NCI-H187 (cell line): ENCODE data around the gene PSTPIP1.

Source experiments
- DNase-seq, 2 experiments: peaks; one replicate each; lab custom pipeline; 2025; lab: John Stamatoyannopoulos, UW

Gene PSTPIP1

DNA sequence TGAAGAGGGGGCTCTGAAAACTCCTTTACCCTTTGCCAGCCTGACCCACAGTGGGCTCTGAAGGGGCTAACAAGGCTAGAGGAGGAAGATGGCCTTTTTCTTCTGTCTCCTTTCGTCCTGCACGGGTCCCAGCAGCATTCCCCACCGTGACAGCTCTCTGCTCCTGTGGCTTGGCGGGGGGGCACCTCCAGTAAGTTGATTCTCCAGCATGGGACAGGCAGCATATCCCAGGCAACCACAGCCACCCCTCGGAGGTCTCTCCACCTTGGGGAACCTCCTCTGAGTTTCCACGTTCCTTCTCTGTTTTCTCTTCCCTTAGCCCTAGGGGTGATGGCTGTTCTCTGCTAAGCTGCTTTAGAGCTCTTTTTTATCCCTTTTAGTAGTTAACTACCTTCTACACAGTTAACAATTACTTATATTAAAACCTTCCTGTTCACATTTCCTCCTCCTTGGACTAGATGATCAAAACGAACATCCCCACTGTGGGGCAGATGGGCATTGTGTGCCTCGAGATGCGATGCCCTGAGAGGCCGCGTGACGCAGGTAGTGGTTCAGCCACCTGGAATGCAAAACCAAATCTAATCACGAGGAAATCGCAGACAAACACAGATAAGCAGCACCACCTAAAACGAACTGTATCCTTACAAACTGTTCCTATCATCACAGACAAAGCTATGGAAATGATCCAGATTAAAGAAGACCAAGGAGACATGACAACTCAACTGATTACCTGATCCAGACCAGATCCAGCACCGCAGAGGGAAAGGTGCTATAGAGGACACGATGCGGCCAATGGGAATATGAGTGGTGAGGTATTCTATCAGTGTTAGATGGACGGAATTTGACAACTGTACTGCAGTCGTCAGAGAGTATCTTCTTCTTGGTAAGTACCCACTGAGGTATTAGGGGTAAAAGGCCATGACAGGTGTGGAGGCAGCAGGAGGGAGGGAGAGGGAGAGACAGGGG is 48.3 kb downstream of the PSTPIP1 start:
- DNase-seq = no peak

DNA sequence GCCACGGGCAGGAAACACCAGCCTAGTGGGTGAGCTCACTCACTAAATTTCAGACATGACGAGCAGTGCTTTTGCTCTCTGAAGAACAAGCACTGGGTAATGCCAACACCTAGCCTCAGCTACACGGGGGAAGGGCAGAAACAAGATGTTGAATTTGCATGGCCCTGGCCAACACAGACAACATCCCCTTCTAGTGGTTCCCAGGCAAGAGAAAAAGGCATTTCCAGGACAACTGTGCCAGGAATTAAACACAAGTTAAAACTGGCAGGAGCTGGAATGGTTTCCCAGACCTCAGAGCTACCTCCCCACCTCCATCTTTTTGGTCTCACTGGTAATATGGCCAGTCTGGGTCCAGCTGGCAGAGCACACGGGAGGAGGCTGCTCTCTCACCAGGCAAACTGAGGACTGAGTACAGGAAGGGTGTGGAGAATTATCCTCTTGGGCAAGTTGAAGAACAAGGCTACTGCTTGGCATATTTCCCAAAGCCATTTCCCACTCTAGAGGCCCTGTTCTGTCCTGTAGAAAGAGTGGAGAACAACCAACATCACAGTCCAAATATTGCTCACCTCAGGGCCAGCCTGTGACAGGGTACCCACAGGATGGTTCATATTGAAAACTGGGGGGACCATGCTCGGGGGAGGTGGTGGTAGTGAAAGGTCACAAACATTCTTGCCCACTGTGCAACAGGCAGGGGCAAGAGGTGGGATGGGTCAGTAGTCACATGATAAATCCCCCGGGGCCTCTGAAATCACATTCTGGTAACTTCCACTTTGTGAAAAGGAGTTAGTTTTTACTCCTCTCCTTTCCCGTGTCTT is 49.5 kb downstream of the PSTPIP1 start:
- DNase-seq = no peak

GRCh38 chr15:77045985-77046384 is 51.1 kb downstream of the PSTPIP1 start:
- no peak for DNase-seq

GRCh38 chr15:77046704-77047412 is 51.9 kb downstream of the PSTPIP1 start:
- no peak for DNase-seq

GRCh38 chr15:77048135-77048876 is 53.4 kb downstream of the PSTPIP1 start:
- no peak for DNase-seq

DNA sequence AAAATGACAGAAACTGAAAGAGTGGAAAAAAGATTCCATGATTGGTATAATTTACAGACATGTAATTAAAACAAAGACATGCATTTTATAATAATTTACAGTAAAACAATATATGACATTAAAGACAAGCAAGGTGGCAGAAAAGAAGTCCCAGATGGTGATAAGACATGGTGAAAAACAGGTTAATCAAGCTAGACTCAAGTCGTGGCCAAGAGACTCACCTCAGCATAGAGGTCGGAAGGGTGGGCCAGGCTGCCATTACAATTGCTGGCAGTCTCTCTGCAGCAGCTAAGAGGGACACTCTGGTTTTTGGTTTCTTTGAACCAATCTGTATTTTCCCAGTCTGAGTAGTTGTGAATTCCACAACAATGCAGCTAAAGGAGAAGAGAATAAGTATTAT is 57.6 kb downstream of the PSTPIP1 start:
- no peak for DNase-seq

DNA sequence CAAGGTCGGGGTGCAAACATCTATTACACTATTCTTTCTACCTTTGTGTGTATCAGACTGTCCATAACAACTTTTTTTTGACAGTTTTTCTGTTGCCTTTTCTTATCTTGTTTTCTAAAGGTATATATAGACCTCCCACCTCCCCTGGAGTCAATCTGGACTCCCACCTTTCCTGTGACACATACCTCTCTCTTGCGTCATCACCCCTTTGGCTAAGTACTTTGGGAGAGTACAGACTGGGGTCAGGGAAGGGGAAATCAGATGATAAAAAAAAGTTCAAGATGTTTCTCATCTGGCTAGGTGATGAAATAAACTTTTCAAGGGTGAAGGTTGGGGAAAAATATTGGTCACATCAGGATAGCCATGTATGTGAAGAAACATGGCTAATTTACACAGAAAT is 58.8 kb downstream of the PSTPIP1 start:
- DNase-seq = no peak

- no peak for DNase-seq
Observed at GRCh38 chr15:77057072-77057471, 62.1 kb downstream of the PSTPIP1 start.

GRCh38 chr15:77057685-77058084 is 62.8 kb downstream of the PSTPIP1 start:
- DNase-seq = no peak

- no peak for DNase-seq
Observed at GRCh38 chr15:77058468-77058867, 63.5 kb downstream of the PSTPIP1 start.

DNA sequence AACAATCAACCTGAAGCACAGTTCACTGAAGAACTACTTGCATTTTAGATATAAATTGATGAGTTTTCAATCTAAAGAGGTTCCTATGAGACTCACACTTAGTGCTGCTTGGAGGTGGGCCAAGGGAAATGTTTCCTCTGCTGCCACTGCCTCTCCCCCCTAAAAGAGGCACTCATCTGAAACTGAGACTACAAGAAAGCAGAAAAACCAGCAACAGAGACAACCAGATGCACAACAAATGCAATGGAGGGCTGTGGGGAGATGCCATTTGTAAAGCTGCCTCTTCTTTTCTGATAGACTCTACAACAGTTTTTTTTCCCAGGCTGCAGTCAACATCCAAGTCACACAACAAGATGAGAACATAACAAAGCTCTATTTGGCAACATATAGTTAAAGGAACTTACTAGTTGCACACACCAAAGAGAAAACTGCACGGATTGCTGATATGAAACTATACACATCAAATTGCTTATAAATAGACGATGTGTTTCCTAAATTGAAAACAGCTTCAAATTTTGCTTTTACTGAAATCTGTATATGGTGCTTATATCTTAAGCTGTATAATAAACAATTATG is 64.9 kb downstream of the PSTPIP1 start:
- DNase-seq = no peak

DNA sequence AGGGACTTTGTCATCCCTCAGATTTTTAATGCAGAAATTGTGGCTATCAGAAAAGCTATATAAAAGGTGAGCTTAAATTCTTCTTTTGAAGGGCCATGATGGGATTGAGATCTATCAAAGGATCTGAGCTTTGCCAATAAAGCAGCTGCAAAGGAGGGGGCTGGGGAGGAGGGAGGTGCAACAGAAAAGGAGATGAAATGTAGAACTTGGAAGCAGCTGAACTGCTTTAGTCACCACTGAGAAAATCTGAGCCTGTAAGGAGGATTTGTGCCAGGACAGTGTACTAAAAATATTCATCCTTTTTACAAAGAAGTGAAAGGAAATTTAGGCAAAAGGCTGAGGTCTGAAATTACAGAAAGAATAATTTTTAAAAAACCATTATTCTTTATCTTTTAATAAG is 65.6 kb downstream of the PSTPIP1 start:
- DNase-seq = no peak

DNA sequence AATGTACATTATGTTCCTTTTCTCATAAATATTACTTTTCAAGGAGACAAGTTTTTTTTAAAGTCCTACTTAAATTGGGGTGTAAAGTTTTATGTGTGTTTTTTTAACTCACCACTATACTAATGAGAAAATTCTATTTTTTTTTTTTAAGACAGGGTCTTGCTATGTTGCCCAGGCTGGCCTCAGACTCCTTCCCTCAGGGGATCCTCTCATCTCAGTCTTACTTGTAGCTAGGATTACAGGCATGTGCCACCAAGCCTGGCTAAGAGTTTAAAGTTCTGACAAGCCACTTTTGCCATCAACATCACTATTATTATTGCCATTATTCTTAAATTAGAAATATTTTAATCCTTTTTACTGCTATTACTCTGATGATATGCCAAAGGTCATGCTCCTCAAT is 68.3 kb downstream of the PSTPIP1 start:
- DNase-seq = no peak

GRCh38 chr15:77064063-77064462 is 69.1 kb downstream of the PSTPIP1 start:
- DNase-seq = no peak

DNA sequence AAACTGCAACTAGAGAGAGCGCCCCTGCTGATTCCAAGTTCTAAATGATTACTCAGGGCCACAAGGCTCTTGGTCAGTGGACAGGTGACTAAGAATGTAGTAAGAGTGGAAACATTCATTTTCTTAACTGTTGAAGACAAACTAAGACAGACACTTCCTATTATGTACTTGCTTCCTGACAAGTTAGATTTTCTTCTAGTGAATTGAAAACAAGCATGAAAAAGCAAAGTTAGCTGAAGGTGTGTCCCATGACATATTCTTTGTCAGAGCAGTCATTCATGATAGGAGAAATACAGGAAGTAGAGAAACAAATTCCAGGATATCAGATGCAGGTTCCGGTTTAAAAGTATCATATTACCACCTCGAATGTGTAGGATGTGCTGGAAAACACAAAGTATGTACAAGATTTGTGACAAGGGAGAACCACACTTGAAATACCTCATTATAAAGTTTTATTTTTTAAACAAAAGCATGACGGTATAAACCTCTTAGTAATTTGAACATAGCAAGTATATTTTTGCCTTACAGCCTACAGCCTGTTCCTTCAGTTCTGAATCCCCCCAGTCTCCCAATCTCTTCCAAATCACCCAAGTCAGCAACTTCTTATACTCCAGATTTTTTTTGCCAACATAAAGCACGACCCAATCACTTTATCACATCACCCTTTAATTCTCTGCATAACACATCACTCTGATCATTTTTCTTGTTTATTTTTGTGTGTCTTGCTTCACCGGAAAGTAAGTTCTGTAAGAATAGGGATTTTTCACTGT is 69.8 kb downstream of the PSTPIP1 start:
- no peak for DNase-seq

DNA sequence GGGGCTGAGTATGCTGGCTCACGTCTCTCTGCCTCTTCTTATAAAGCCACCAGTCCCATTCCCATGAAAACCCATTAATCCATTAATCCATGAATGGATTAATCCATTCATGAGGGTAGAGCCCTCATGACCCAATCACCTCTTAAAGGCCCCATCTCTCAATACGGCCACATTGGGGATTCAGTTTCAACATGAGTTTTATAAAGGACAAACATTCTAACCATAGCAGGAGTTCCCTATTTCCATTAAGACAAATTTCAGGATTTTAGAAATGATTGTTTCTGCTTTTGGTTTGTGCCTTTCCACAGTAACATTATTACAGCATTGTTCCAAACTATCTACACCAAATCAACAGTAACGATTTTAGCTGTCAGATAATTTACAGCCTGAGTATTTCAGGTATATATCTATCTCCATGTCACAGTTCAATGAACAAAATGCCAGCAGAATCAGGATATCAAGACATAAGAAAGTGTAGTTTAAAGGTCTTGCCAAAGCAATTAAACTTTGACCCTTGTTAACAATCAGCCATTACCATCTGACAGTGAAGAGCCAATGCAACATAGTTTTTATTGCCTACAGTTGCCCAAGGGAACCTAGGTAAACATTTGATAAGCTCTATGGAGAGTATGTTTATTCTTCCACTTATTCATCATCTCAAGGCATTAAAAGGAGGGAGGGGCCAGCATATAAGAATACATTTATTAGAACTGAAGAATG is 72.2 kb downstream of the PSTPIP1 start:
- DNase-seq = no peak

DNA sequence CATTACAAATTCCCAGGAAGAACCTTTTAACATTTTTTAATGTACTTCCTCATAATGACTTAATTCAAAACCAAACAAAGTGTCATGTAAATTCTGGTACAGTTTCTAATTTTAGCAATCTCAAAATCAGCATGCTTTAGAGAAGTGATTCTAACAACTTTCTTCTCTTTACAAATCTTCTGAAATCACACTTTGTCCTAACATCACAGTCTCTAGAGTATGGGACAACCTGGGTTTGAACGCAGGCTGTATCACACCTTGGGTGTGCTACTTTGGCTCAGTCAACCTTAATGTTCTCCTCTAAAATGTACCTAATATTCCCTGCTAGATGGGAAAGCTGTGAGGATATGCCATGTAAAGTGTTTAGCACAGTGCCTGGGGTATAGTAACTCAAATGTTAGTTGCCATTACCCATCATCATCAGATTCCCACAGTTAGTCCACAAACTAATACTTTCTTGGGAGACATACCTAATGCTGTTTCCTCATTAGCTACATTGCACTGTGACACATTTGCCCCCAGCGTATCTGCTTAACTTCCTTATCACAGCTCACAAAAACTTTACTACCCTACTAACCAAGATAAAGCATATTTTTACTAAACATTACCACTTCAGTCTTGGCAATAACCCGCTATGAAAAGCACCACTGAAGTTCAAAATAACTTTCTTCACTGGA is 72.9 kb downstream of the PSTPIP1 start:
- DNase-seq = no peak

DNA sequence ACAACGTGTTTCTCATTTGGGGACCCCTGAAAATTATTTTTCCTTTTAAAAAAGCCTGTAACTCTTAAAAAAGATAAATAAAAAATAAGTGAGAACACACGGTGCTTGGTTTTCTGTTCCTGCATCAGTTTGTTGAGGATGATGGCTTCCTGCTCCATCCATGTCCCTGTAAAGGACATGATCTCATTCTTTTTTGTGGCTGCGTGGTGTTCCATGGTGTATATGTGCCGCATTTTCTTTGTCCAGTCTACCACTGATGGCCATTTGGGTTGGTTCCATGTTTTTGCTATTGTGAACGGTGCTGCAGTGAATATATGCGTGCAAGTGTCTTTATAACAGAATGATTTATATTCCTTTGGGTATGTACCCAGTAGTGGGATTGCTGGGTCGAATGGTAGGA is 73.7 kb downstream of the PSTPIP1 start:
- no peak for DNase-seq

GRCh38 chr15:77069521-77070121 is 74.7 kb downstream of the PSTPIP1 start:
- DNase-seq = no peak
